SU-DHL-6 (cell line): Measurements from ENCODE around the gene NEBL.

Experiments used
- EZH2phosphoT487 ChIP-seq: fragments of 200-600 bp; sonication (generic), shearing (Covaris generic); conservative IDR thresholded peaks from 2 replicates; pipeline ENCODE4 v1.6.1; 2018; ENCODE audit warnings: mild to moderate bottlenecking, antibody characterized with exemption, low read length, moderate library complexity, mixed read lengths
- TF ChIP-seq, protein P1 (sequence below): fragments of 200-600 bp; sonication (generic); IDR thresholded peaks from one replicate; pipeline ENCODE4 v1.5.1; 2017; ENCODE audit warnings: antibody characterized with exemption, mild to moderate bottlenecking, low read length, moderate library complexity; ENCODE audit not compliant: insufficient read depth, poor library complexity, severe bottlenecking

DNA sequence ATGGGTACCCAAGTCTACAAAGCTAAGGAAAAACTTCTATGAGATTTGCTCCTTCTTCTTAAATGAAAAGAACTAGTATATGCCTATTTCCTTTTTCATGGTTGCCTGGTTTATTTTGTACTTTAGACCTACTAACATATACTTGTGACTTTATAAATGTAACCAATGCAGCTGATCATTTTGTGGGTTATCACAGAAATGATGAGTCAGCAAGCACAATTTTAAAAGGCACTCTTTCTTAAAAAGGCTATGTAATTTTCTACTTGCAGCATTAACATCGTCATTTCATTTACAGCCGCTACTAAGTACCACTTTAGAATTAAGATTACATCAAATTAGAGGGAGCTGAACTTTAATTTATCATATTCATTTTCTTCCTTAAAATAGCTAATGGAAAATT, 13.6 kb downstream of the NEBL start:
- TF ChIP-seq, protein P1, sequence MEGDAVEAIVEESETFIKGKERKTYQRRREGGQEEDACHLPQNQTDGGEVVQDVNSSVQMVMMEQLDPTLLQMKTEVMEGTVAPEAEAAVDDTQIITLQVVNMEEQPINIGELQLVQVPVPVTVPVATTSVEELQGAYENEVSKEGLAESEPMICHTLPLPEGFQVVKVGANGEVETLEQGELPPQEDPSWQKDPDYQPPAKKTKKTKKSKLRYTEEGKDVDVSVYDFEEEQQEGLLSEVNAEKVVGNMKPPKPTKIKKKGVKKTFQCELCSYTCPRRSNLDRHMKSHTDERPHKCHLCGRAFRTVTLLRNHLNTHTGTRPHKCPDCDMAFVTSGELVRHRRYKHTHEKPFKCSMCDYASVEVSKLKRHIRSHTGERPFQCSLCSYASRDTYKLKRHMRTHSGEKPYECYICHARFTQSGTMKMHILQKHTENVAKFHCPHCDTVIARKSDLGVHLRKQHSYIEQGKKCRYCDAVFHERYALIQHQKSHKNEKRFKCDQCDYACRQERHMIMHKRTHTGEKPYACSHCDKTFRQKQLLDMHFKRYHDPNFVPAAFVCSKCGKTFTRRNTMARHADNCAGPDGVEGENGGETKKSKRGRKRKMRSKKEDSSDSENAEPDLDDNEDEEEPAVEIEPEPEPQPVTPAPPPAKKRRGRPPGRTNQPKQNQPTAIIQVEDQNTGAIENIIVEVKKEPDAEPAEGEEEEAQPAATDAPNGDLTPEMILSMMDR, result no peak
- TF ChIP-seq EZH2phosphoT487, result no peak
